Nephron (organoid): ENCODE measurements around the gene PCDH9.

Source experiments
- H3K27ac Mint-ChIP-seq, 3 experiments: 2 replicates each; pipeline ENCODE4 v1.8.0; 2020; ENCODE audit warnings: mixed read lengths in 3 of 3, mild to moderate bottlenecking in 2 of 3, moderate library complexity in 1 of 3
- H3K27me3 Mint-ChIP-seq: 2 replicates; pipeline ENCODE4 v1.8.0; 2021; ENCODE audit warnings: low read depth, mild to moderate bottlenecking, moderate library complexity, mixed read lengths
- H3K36me3 Mint-ChIP-seq: 2 replicates; pipeline ENCODE4 v1.8.0; 2020; ENCODE audit warnings: low read depth, mixed read lengths
- H3K4me1 Mint-ChIP-seq: 2 replicates; pipeline ENCODE4 v1.8.0; 2020; ENCODE audit warnings: mixed read lengths
- H3K4me3 Mint-ChIP-seq, 3 experiments: 2 replicates each; pipeline ENCODE4 v1.8.0; 2020; ENCODE audit warnings: mild to moderate bottlenecking in 3 of 3, mixed read lengths in 3 of 3, moderate library complexity in 2 of 3
- H3K9me3 Mint-ChIP-seq: 2 replicates; pipeline ENCODE4 v1.8.0; 2020; ENCODE audit warnings: mixed read lengths
- TF ChIP-seq, protein P1 (sequence below), 3 experiments: fragments of 200-600 bp; sonication (generic); IDR thresholded peaks; one replicate each; pipeline ENCODE4 v1.5.0; 2021; ENCODE audit warnings: antibody characterized with exemption in 3 of 3; ENCODE audit not compliant: unreplicated experiment in 3 of 3

The PCDH9 gene

DNA sequence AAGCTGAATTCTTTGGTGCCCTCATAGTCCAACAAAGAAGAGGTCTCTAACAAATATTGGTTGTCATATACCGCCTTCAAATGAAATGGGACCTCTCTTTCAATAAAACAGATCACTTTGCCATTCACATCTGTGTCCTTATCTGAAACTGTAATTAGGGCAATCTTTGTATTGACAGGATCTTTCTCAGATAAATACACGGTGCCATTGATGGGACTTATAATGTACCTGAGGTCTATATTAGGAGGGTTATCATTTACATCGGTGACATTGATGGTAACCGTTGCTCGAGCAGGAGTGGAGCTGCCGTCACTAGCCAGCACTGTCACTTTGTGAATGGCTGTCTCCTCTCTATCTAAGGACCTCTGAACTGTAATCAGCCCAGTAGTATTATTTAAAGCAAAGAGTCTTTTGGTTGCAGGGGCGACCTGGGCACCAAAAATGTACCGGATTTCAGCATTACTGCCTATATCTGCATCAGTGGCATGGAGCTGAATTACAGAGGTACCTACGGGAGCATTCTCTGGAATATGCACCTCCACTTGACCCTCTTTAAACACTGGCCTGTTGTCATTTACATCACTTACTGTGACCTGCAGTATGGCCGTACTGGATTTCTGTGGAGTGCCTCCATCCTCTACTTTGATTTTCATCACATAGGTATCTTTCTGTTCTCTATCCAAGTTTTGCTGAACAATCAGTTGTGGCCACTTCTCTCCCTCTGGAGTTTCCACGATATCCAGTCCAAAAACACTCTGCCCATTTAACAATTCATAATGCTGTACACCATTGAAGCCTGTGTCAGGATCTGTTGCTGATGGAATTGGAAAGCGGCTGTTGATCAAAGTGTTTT is 2.8 kb downstream of the PCDH9 start:
- Mint-ChIP-seq H3K27ac (no peak overlapping the region), H3K9me3 (no peaks in the 10 kb centered on the region), H3K4me1 (peaks cover 38% of the 10 kb centered on the region), H3K4me3 (no peak overlapping the region), H3K36me3 (peaks cover 23% of the 10 kb centered on the region), H3K27me3 (no peaks in the 10 kb centered on the region)
- TF ChIP-seq, protein P1, sequence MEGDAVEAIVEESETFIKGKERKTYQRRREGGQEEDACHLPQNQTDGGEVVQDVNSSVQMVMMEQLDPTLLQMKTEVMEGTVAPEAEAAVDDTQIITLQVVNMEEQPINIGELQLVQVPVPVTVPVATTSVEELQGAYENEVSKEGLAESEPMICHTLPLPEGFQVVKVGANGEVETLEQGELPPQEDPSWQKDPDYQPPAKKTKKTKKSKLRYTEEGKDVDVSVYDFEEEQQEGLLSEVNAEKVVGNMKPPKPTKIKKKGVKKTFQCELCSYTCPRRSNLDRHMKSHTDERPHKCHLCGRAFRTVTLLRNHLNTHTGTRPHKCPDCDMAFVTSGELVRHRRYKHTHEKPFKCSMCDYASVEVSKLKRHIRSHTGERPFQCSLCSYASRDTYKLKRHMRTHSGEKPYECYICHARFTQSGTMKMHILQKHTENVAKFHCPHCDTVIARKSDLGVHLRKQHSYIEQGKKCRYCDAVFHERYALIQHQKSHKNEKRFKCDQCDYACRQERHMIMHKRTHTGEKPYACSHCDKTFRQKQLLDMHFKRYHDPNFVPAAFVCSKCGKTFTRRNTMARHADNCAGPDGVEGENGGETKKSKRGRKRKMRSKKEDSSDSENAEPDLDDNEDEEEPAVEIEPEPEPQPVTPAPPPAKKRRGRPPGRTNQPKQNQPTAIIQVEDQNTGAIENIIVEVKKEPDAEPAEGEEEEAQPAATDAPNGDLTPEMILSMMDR (IDR thresholded peaks at IDR 0.05; ENCODE audit: unreplicated experiment in 3 of 3) = no peak

DNA sequence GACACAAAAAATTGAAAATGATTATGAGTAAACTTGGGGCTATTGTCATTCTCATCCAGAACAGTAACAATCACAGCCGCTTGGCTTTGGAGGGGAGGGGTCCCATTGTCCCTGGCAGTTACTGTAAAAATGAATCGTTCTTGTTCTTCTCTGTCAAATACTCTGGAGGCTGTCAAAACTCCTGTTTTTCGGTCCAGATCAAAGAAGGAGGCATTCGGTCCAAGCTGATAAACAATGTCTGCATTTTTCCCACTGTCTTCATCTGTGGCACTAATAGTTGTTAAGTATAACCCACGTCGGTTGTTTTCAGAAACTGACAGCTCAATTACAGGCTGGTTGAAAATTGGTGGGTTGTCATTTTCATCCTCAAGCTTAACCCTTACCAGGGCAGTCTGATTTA is 3.4 kb downstream of the PCDH9 start:
- H3K4me1 Mint-ChIP-seq = peaks cover 38% of the 10 kb centered on the region
- H3K27ac Mint-ChIP-seq = no peak overlapping the region
- H3K36me3 Mint-ChIP-seq = peaks cover 23% of the 10 kb centered on the region
- TF ChIP-seq, protein P1 (IDR thresholded peaks at IDR 0.05; ENCODE audit: unreplicated experiment in 3 of 3) = no peak
- no peaks in the 10 kb centered on the region for H3K9me3 Mint-ChIP-seq
- no peaks in the 10 kb centered on the region for H3K27me3 Mint-ChIP-seq
- H3K4me3 Mint-ChIP-seq = peak overlapping the region in 2 of 3 experiments; percentile 63 to 78

DNA sequence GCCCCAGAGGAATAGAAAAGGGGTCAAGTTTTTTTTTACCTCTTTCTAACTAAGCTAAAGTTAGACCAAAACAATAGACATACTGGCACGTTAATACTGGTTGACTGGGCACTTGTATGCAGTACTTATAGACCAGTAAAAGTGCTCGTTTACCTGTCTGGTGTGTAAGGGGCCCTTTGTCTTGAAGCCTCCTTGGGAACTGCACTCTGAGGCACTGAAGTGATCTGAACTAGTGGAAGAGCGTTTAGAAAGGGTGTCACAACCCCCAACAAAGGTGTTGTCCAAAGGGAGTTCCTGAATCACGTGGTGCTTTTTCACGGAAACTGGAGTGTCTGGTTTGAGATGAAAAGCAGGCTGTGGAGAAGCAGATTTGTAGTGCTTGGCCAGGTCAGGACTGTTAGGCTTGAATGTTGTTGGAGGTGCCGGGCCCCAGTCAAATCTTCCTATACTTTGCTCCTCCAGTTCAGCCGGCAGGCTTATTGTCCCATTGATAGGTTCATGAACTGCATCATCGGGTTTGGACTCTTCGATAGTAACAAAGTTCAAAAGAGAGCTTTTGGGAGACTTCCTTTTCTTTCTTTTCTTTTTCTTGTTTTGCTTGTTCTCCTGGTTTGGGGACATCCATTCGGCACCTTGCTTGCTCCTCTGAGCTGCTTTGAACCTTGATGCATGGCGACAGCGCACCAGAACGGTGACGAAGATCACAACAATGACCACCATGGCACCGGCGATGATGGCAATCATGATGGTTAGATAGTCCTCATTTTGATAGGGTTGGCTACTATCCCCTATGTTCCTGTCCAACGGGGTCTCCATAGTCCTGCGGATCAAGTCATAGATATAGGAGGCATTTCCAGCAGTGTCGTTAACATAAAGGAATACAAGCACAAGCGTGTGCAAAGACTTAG is 4.6 kb downstream of the PCDH9 start:
- Mint-ChIP-seq H3K36me3 (peaks cover 23% of the 10 kb centered on the region), H3K4me3 (peak overlapping the region; percentile 74 to 79 (median 75)), H3K27me3 (no peaks in the 10 kb centered on the region)

DNA sequence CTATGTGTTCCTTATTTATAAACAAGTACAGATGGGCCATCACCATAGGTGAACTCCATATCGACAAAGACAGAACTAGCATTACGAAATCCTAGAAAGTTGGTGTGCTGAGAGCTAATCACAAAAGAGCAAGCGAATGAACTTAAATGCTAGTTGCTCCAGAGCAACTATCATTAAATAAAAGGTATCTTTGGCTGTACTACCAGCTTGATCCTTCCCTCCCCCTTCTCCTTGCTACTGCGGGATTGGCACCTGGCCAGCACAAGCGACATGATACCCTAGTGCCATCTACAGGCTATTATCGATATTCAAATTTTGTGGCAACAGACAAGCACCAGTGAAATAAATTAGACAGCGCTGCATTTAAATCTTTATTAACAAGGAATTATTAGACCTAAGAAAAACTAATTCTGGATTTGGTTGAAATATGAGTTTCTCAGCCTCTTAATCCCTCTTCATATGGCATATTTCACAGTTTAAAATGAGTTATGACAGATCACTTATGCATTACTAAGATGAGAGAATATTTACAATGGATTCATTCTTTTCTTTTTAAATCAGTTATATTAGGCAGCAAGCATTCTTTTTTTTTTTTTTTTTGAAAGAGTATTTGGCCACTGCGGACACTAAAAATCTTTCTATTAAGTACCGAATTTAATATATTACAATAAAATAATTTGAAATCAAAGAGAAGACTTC is 5.8 kb downstream of the PCDH9 start:
- TF ChIP-seq, protein P1 (IDR thresholded peaks at IDR 0.05; ENCODE audit: unreplicated experiment in 3 of 3) = peak; percentile 68 to 80 (median 79)
- no peaks in the 10 kb centered on the region for H3K27me3 Mint-ChIP-seq
- peak overlapping the region; percentile 73 to 82 (median 82) for H3K4me3 Mint-ChIP-seq
- peaks cover 23% of the 10 kb centered on the region for H3K36me3 Mint-ChIP-seq
- H3K4me1 Mint-ChIP-seq = peaks cover 42% of the 10 kb centered on the region
- H3K27ac Mint-ChIP-seq = peak overlapping the region; percentile 55 to 90 (median 63)
- no peaks in the 10 kb centered on the region for H3K9me3 Mint-ChIP-seq

More for the DNA sequence above, 4.6 kb downstream of the PCDH9 start:
- Mint-ChIP-seq H3K9me3 (no peaks in the 10 kb centered on the region), H3K4me1 (peaks cover 42% of the 10 kb centered on the region), H3K27ac (peak overlapping the region in 1 of 3 experiments; percentile 69)
- TF ChIP-seq, protein P1 (IDR thresholded peaks at IDR 0.05; ENCODE audit: unreplicated experiment in 3 of 3) = no peak

DNA sequence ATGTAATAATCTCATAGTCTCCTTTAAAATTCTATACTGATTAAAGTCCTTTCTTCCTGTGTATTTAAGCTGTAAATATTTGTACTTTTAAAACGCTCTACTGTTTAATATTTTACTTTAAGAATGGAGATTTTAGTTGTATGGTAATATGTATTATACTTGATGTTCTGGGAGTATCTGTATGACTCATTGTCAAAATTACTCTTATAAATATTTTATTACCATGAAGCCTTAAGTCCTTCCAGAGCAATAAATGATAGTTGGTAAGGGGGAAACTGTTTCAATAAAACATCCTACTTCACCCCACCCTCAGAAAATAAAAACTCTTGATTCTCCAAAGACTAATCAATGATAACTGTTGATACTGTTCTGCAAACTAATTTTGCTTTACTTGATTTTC is 6.4 kb downstream of the PCDH9 start:
- peak overlapping the region; percentile 55 to 90 (median 63) for H3K27ac Mint-ChIP-seq
- no peaks in the 10 kb centered on the region for H3K9me3 Mint-ChIP-seq
- peaks cover 23% of the 10 kb centered on the region for H3K36me3 Mint-ChIP-seq
- TF ChIP-seq, protein P1 (IDR thresholded peaks at IDR 0.05; ENCODE audit: unreplicated experiment in 3 of 3) = no peak
- H3K27me3 Mint-ChIP-seq = no peaks in the 10 kb centered on the region
- H3K4me1 Mint-ChIP-seq = peaks cover 42% of the 10 kb centered on the region
- peak overlapping the region; percentile 73 to 82 (median 82) for H3K4me3 Mint-ChIP-seq
